Body of pancreas (tissue), 4 donors: ENCODE data around the gene HIVEP2.

Experiments
- CTCF ChIP-seq, 7 experiments: fragments of 450-650 bp in 4 of 7; fragments of 200-600 bp in 3 of 7; sonication (generic) in 3 of 7; IDR thresholded peaks; one replicate each; pipeline ENCODE4 v1.5.1; 2016 to 2019; ENCODE audit warnings: antibody characterized with exemption in 7 of 7
- POLR2A ChIP-seq, 3 donors: fragments of 450-650 bp; IDR thresholded peaks; one replicate each; pipeline ENCODE4 v1.6.1; 2016; ENCODE audit warnings: antibody characterized with exemption in 3 of 3, mild to moderate bottlenecking in 2 of 3

DNA sequence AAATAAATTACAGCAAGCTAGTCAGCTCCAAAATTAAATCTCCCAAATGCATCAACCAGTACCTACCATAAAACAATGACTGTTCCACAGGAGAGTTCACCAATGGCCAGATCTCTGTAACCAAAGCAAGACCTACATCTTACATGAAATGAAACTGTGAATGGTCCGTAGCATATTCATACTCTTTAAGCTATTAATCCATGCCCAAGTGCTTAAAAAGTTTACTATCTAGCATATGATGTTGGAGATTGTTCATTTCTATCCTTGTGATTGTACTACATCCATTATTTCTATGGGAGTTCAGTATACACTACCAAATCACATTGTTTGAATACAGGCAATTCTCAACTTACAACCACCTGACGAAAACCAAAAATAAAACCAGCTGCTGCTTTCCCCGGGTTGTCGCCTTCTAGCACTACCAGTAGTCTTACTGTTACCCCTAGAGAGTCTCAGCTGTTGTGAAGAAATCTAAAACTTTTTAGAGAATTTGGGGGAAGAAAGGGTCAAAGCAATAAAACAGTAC, 38.0 kb downstream of the HIVEP2 start:
- TF ChIP-seq POLR2A (IDR thresholded peaks at IDR 0.05) (no peak), CTCF (IDR thresholded peaks at IDR 0.05) (no peak)
